Measurements from ENCODE around the gene L3MBTL3. TPM values are rescaled to one million over a fixed set of nuclear protein-coding genes. Genes with fewer than 3 reads are reported as not detected.

The L3MBTL3 gene
- total RNA-seq, 1 experiment from 2014 or later = 3.1 TPM

DNA sequence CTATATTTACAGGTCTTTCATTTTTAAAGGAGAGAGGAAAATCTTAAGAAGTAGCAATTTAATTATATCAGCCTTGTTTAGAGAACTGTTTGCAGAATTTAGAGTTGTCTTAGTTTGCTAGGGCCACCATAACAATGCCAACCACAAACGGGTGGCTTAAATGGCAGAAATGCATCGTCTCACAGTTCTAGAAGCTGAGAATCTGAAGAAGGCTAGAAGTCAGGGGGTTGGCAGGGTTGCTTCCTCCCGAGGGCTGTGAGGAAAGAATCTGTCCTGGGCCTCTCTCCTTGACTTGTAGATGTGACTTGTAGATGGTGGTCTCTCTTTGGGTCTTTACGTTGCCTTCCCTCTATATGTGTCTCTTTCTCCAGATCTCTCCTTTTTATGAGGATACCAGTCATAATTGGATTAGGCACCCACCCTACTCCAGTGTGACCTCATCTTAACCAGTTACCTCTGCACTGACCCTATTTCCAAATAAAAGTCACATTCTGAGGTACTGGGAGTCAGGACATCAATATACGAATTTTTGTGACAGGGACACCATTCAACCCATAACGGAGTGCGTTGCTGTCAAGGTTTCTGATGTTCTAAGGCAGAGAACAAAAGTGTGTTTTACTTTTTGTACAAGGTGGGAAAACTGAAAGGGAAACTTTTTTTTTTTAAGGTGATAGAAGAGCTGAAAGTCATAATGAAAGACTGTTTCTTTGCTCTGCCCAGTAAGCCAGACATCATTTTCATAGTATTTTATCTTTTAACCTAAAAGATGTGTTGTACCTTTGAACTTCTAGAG is 119.9 kb downstream of the L3MBTL3 start:
- Histone ChIP-seq H3F3A (ENCODE audit: low read length, unreplicated experiment) (no peaks in the 10 kb centered on the region), H3K4me2 (ENCODE audit: low read length) (no peak overlapping the region), H3K4me1 (ENCODE audit: insufficient read depth, low read length) (no peaks in the 10 kb centered on the region), H3K9ac (ENCODE audit: low read length) (no peak overlapping the region), H3K4me3 (ENCODE audit: low read length) (no peak overlapping the region), H4K20me1 (ENCODE audit: low read length) (no peaks in the 10 kb centered on the region), H3K79me2 (ENCODE audit: low read length) (no peaks in the 10 kb centered on the region), H3K9me2 (replicated peaks; ENCODE audit: low read length) (no peaks in the 10 kb centered on the region), H3K27ac (ENCODE audit: low read length) (no peak overlapping the region), H3K9me3 (ENCODE audit: low read length) (no peaks in the 10 kb centered on the region), H3K36me3 (ENCODE audit: low read depth, low read length) (no peaks in the 10 kb centered on the region), H3K27me3 (ENCODE audit: low read length) (no peaks in the 10 kb centered on the region), H2AFZ (ENCODE audit: low read length) (no peak overlapping the region)
- no TSS peak for BruUV-seq (replicated peaks)
- intact Hi-C loops (cut with micrococcal nuclease) = no loop called here
- no peak for TF ChIP-seq EZH2 (IDR thresholded peaks at IDR 0.05; ENCODE audit: low read length, unreplicated experiment)
- no peak for TF ChIP-seq EZH2phosphoT487 (IDR thresholded peaks at IDR 0.05; ENCODE audit: borderline replicate concordance, low read length)
- TF ChIP-seq, protein P1, sequence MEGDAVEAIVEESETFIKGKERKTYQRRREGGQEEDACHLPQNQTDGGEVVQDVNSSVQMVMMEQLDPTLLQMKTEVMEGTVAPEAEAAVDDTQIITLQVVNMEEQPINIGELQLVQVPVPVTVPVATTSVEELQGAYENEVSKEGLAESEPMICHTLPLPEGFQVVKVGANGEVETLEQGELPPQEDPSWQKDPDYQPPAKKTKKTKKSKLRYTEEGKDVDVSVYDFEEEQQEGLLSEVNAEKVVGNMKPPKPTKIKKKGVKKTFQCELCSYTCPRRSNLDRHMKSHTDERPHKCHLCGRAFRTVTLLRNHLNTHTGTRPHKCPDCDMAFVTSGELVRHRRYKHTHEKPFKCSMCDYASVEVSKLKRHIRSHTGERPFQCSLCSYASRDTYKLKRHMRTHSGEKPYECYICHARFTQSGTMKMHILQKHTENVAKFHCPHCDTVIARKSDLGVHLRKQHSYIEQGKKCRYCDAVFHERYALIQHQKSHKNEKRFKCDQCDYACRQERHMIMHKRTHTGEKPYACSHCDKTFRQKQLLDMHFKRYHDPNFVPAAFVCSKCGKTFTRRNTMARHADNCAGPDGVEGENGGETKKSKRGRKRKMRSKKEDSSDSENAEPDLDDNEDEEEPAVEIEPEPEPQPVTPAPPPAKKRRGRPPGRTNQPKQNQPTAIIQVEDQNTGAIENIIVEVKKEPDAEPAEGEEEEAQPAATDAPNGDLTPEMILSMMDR (conservative IDR thresholded peaks at IDR 0.05; ENCODE audit: low read depth, low read length) = no peak
- CTCF ChIA-PET = no interaction called here
- POLR2A ChIA-PET (ENCODE audit: unreplicated experiment) = no interaction called here
- DNase-seq (no peak), ATAC-seq (no peak)

DNA sequence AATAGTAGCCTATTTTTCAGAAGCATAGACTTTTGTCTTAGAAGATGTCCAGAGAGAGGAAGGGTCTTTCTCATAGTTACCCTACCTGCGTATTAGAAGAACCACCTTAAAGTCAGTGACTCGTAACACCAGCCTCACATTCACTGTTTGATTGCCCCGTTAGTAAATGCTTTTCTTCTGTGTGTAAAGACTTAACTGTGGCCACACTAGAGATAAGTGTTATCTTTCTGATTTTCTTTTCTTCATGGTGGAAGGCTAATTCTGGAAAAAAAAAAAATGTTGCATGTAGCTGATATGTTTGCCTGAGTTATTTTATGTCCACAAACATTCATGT is 120.5 kb downstream of the L3MBTL3 start:
- ChIA-PET POLR2A (ENCODE audit: unreplicated experiment) (no interaction called here), CTCF (no interaction called here)
- H4K20me1 ChIP-seq (ENCODE audit: low read length) = no peaks in the 10 kb centered on the region
- no peaks in the 10 kb centered on the region for H3K27me3 ChIP-seq (ENCODE audit: low read length)
- intact Hi-C loops (cut with micrococcal nuclease) = no loop called here
- no peak overlapping the region for H2AFZ ChIP-seq (ENCODE audit: low read length)
- no peaks in the 10 kb centered on the region for H3K9me3 ChIP-seq (ENCODE audit: low read length)
- no peak for ATAC-seq
- no peak overlapping the region for H3K4me3 ChIP-seq (ENCODE audit: low read length)
- no TSS peak for BruUV-seq (replicated peaks)
- H3K9ac ChIP-seq (ENCODE audit: low read length) = no peak overlapping the region
- TF ChIP-seq, protein P1 (conservative IDR thresholded peaks at IDR 0.05; ENCODE audit: low read depth, low read length) = no peak
- TF ChIP-seq EZH2 (IDR thresholded peaks at IDR 0.05; ENCODE audit: low read length, unreplicated experiment) (no peak), EZH2phosphoT487 (IDR thresholded peaks at IDR 0.05; ENCODE audit: borderline replicate concordance, low read length) (no peak)
- no peak overlapping the region for H3K27ac ChIP-seq (ENCODE audit: low read length)
- H3K79me2 ChIP-seq (ENCODE audit: low read length) = no peaks in the 10 kb centered on the region
- no peaks in the 10 kb centered on the region for H3K4me1 ChIP-seq (ENCODE audit: insufficient read depth, low read length)
- DNase-seq = no peak
- no peaks in the 10 kb centered on the region for H3K36me3 ChIP-seq (ENCODE audit: low read depth, low read length)
- no peaks in the 10 kb centered on the region for H3F3A ChIP-seq (ENCODE audit: low read length, unreplicated experiment)
- no peaks in the 10 kb centered on the region for H3K9me2 ChIP-seq (replicated peaks; ENCODE audit: low read length)
- H3K4me2 ChIP-seq (ENCODE audit: low read length) = no peak overlapping the region

DNA sequence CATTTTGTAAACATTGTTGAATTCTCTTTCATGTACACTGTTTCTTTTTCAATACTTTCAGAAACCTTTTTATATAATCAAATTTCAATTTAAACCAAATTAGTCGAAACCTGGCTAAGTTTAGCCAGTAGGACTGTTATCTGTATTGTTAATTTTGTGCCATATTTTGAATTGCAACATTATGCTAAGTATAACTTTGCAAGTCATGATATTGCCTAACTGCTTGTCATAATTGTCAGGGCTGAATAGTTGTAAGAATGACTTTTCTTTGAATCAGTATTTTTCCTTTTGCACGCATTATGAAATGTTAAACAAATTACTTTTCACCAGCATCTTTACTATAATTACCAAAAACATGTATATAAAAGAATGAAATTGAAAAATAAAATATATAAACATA is 121.7 kb downstream of the L3MBTL3 start:
- no peaks in the 10 kb centered on the region for H3K4me1 ChIP-seq (ENCODE audit: insufficient read depth, low read length)
- H3K27me3 ChIP-seq (ENCODE audit: low read length) = no peaks in the 10 kb centered on the region
- DNase-seq = no peak
- CTCF ChIA-PET = no interaction called here
- H3K79me2 ChIP-seq (ENCODE audit: low read length) = no peaks in the 10 kb centered on the region
- H3K9me2 ChIP-seq (replicated peaks; ENCODE audit: low read length) = no peaks in the 10 kb centered on the region
- H4K20me1 ChIP-seq (ENCODE audit: low read length) = no peaks in the 10 kb centered on the region
- no peak overlapping the region for H3K9ac ChIP-seq (ENCODE audit: low read length)
- H2AFZ ChIP-seq (ENCODE audit: low read length) = no peak overlapping the region
- no peak for ATAC-seq
- no peak for TF ChIP-seq EZH2phosphoT487 (IDR thresholded peaks at IDR 0.05; ENCODE audit: borderline replicate concordance, low read length)
- TF ChIP-seq, protein P1 (conservative IDR thresholded peaks at IDR 0.05; ENCODE audit: low read depth, low read length) = no peak
- no peak for TF ChIP-seq EZH2 (IDR thresholded peaks at IDR 0.05; ENCODE audit: low read length, unreplicated experiment)
- POLR2A ChIA-PET (ENCODE audit: unreplicated experiment) = no interaction called here
- H3K27ac ChIP-seq (ENCODE audit: low read length) = no peak overlapping the region
- no peak overlapping the region for H3K4me2 ChIP-seq (ENCODE audit: low read length)
- no TSS peak for BruUV-seq (replicated peaks)
- no peaks in the 10 kb centered on the region for H3K9me3 ChIP-seq (ENCODE audit: low read length)
- no peak overlapping the region for H3K4me3 ChIP-seq (ENCODE audit: low read length)
- no peaks in the 10 kb centered on the region for H3F3A ChIP-seq (ENCODE audit: low read length, unreplicated experiment)
- H3K36me3 ChIP-seq (ENCODE audit: low read depth, low read length) = no peaks in the 10 kb centered on the region
- intact Hi-C loops (cut with micrococcal nuclease) = no loop called here
